Mesendoderm (in vitro differentiated cells): ENCODE data around the gene BCS1L.

ENCODE experiments used
- DNase-seq: peaks from one replicate; pipeline ENCODE4 v3.0.0; 2013
- H2AK5ac ChIP-seq: 2 replicates; pipeline ENCODE4 v1.6.1; 2013; ENCODE audit warnings: low read length, inconsistent platforms
- H2BK120ac ChIP-seq: 2 replicates; pipeline ENCODE4 v1.6.1; 2013; ENCODE audit warnings: low read depth, mild to moderate bottlenecking, low read length, moderate library complexity, mixed read lengths
- H2BK15ac ChIP-seq: replicated peaks from 2 replicates; pipeline ENCODE4 v1.6.1; 2013; ENCODE audit warnings: low read depth, mild to moderate bottlenecking, moderate library complexity
- H2BK5ac ChIP-seq: 2 replicates; pipeline ENCODE4 v1.6.1; 2013; ENCODE audit warnings: low read length, inconsistent platforms
- H3K18ac ChIP-seq: 2 replicates; pipeline ENCODE4 v1.6.1; 2013; ENCODE audit warnings: mild to moderate bottlenecking, low read length, mixed read lengths
- H3K23ac ChIP-seq: one replicate; pipeline ENCODE4 v1.6.1; 2013; ENCODE audit warnings: low read length
- H3K27ac ChIP-seq: 2 replicates; pipeline ENCODE4 v1.5.1; 2013; ENCODE audit warnings: low read depth, mild to moderate bottlenecking, inconsistent platforms, low read length, moderate library complexity
- H3K27me3 ChIP-seq: 2 replicates; pipeline ENCODE4 v1.6.1; 2013; ENCODE audit warnings: low read length, control low read depth, mild to moderate bottlenecking, inconsistent platforms; ENCODE audit not compliant: insufficient read depth, poor library complexity
- H3K36me3 ChIP-seq: 2 replicates; pipeline ENCODE4 v1.6.1; 2013; ENCODE audit warnings: low read length, inconsistent platforms; ENCODE audit not compliant: control insufficient read depth, insufficient read depth
- H3K4ac ChIP-seq: one replicate; pipeline ENCODE4 v1.6.1; 2013; ENCODE audit warnings: low read depth, mild to moderate bottlenecking, low read length, moderate library complexity
- H3K4me1 ChIP-seq: 2 replicates; pipeline ENCODE4 v1.6.1; 2013; ENCODE audit warnings: low read depth, low read length, inconsistent platforms; ENCODE audit not compliant: control insufficient read depth
- H3K4me2 ChIP-seq: 2 replicates; pipeline ENCODE4 v1.6.1; 2013; ENCODE audit warnings: low read length
- H3K4me3 ChIP-seq: 2 replicates; pipeline ENCODE4 v1.5.1; 2013; ENCODE audit warnings: mild to moderate bottlenecking, low read length
- H3K56ac ChIP-seq: one replicate; pipeline ENCODE4 v1.6.1; 2013; ENCODE audit warnings: low read length
- H3K79me1 ChIP-seq: 2 replicates; pipeline ENCODE4 v1.6.1; 2013; ENCODE audit warnings: low read length, inconsistent platforms
- H3K79me2 ChIP-seq: 2 replicates; pipeline ENCODE4 v1.6.1; 2013; ENCODE audit warnings: mild to moderate bottlenecking, low read length; ENCODE audit not compliant: control insufficient read depth, insufficient read depth
- H3K9ac ChIP-seq: 2 replicates; pipeline ENCODE4 v1.6.1; 2013; ENCODE audit warnings: low read length, inconsistent platforms
- H4K5ac ChIP-seq: one replicate; pipeline ENCODE4 v1.6.1; 2013; ENCODE audit warnings: low read length
- H4K8ac ChIP-seq: one replicate; pipeline ENCODE4 v1.6.1; 2013; ENCODE audit warnings: low read depth, mild to moderate bottlenecking, control low read depth, low read length, moderate library complexity
- WGBS: extraction: QIAGEN DNeasy Blood & Tissue Kit; methylation state at CpG from one replicate; pipeline ENCODE4 v1.1.7; 2013; ENCODE audit warnings: low lambda C conversion rate, missing lambda C conversion rate; ENCODE audit not compliant: insufficient coverage; ENCODE audit errors: extremely low coverage; 5-methylcytosine and 5-hydroxymethylcytosine counted together

Gene BCS1L

DNA sequence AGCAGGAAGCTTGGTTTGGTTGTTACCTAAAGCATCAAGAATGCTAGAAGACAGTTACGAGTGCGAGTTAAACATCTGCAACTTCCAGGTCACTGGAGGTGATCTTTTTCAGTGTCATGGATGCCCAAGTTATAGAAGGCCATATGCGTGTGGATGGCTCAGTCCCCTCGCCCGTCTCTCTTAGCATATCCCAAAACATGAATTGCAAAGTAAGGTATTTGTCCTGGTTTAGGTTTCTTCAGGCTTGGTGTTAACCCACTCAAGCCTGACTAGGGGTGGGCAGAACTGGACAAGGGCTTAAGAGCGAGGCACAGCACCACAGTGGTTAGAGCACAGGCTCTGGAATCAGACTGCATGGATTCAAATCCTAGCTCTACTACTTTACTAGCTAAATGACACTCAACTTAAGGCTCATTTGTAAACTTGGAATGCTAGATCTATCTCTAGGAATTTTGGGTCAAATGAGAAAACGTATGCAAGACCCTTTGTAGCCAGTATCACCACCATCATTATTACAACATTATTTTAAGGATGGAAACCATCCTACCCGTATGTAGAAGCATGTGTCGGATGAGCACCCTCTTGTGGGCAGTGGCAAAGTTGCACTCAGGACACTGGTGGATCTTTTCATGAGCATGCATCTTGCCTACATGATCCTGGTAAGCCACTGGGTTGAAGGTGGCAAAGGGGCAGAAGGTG, 11.2 kb upstream of the BCS1L start:
- H3K4me3 ChIP-seq = no peak overlapping the region
- no peaks in the 10 kb centered on the region for H3K79me2 ChIP-seq
- no peak overlapping the region for H2BK15ac ChIP-seq
- H2BK5ac ChIP-seq = no peak overlapping the region
- no peak overlapping the region for H3K27ac ChIP-seq
- peaks cover 22% of the 10 kb centered on the region for H3K36me3 ChIP-seq
- no peak overlapping the region for H3K4ac ChIP-seq
- DNase-seq = peak; percentile 74
- no peak overlapping the region for H4K8ac ChIP-seq
- no peak overlapping the region for H3K9ac ChIP-seq
- H3K56ac ChIP-seq = no peak overlapping the region
- H3K4me1 ChIP-seq = no peaks in the 10 kb centered on the region
- no peaks in the 10 kb centered on the region for H3K27me3 ChIP-seq
- H3K79me1 ChIP-seq = no peaks in the 10 kb centered on the region
- WGBS = no CpG with 5 or more reads among the region's 9 CpGs
- no peak overlapping the region for H2BK120ac ChIP-seq
- H2AK5ac ChIP-seq = no peak overlapping the region
- H4K5ac ChIP-seq = no peak overlapping the region
- no peak overlapping the region for H3K4me2 ChIP-seq
- H3K23ac ChIP-seq = no peak overlapping the region
- no peak overlapping the region for H3K18ac ChIP-seq

- no CpG with 5 or more reads among the region's 11 CpGs for WGBS
- no peak overlapping the region for H2AK5ac ChIP-seq
- H2BK15ac ChIP-seq = no peak overlapping the region
- H3K27ac ChIP-seq = no peak overlapping the region
- H3K79me2 ChIP-seq = no peaks in the 10 kb centered on the region
- no peaks in the 10 kb centered on the region for H3K79me1 ChIP-seq
- DNase-seq = no peak
- H3K9ac ChIP-seq = no peak overlapping the region
- H2BK120ac ChIP-seq = no peak overlapping the region
- no peaks in the 10 kb centered on the region for H3K4me1 ChIP-seq
- no peaks in the 10 kb centered on the region for H3K27me3 ChIP-seq
- H3K23ac ChIP-seq = no peak overlapping the region
- H3K56ac ChIP-seq = no peak overlapping the region
- no peak overlapping the region for H4K5ac ChIP-seq
- H4K8ac ChIP-seq = no peak overlapping the region
- H3K4me3 ChIP-seq = no peak overlapping the region
- no peak overlapping the region for H3K4ac ChIP-seq
- H3K18ac ChIP-seq = no peak overlapping the region
- no peak overlapping the region for H2BK5ac ChIP-seq
- H3K4me2 ChIP-seq = no peak overlapping the region
- H3K36me3 ChIP-seq = peaks cover 22% of the 10 kb centered on the region
These were observed 10.7 kb upstream of the BCS1L start for GRCh38 chr2:218648787-218649100.

DNA sequence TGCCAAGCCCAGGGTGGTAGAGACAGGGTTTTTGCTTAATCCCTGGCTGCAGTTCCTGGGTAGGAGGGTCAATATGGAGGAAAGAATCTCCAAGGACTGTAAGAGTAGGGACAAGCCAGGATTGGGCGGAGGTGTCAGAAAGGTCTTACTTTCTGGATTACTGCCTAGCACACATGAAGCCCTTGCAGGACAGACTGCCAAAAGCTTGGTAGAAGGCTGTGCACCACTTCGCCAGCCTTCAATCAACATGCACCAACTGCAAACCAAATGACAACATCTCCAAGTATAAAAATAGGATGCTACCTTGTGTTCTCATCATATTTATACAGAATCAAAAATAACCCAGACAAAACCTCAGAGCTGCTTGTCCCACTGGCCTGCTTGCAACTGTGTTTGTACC, 3.7 kb upstream of the BCS1L start:
- peaks cover 3% of the 10 kb centered on the region for H3K79me2 ChIP-seq
- H3K79me1 ChIP-seq = peaks cover 11% of the 10 kb centered on the region
- H3K9ac ChIP-seq = no peak overlapping the region
- no peak for DNase-seq
- H4K5ac ChIP-seq = no peak overlapping the region
- H3K27me3 ChIP-seq = no peaks in the 10 kb centered on the region
- no peak overlapping the region for H2BK15ac ChIP-seq
- H3K27ac ChIP-seq = no peak overlapping the region
- no peak overlapping the region for H3K56ac ChIP-seq
- H2AK5ac ChIP-seq = no peak overlapping the region
- no peak overlapping the region for H3K23ac ChIP-seq
- no peaks in the 10 kb centered on the region for H3K4me1 ChIP-seq
- H3K36me3 ChIP-seq = peaks cover 7% of the 10 kb centered on the region
- H2BK5ac ChIP-seq = no peak overlapping the region
- no peak overlapping the region for H3K4ac ChIP-seq
- no peak overlapping the region for H4K8ac ChIP-seq
- H2BK120ac ChIP-seq = no peak overlapping the region
- H3K18ac ChIP-seq = no peak overlapping the region
- H3K4me2 ChIP-seq = no peak overlapping the region
- WGBS = no CpG with 5 or more reads among the region's 2 CpGs
- H3K4me3 ChIP-seq = no peak overlapping the region

- Histone ChIP-seq H3K79me2 (peaks cover 3% of the 10 kb centered on the region), H3K27me3 (no peaks in the 10 kb centered on the region), H2BK5ac (no peak overlapping the region), H3K79me1 (peaks cover 11% of the 10 kb centered on the region), H3K18ac (peak overlapping the region; percentile 69), H3K56ac (peak overlapping the region; percentile 84), H3K4me1 (no peaks in the 10 kb centered on the region), H3K23ac (peak overlapping the region; percentile 74), H2AK5ac (no peak overlapping the region), H2BK120ac (no peak overlapping the region), H3K4me3 (peak overlapping the region; percentile 49), H3K36me3 (peaks cover 8% of the 10 kb centered on the region), H3K4me2 (peak overlapping the region; percentile 36), H3K9ac (peak overlapping the region; percentile 88), H3K27ac (no peak overlapping the region), H4K8ac (no peak overlapping the region), H4K5ac (no peak overlapping the region), H2BK15ac (no peak overlapping the region), H3K4ac (peak overlapping the region; percentile 20)
- DNase-seq = peak; percentile 90
- no CpG with 5 or more reads among the region's 27 CpGs for WGBS
These were observed 719 bp upstream of the BCS1L start for GRCh38 chr2:218658671-218659257.

GRCh38 chr2:218659988-218660358, 490 bp downstream of the BCS1L start:
- no CpG with 5 or more reads among the region's 8 CpGs for WGBS
- no peaks in the 10 kb centered on the region for H3K27me3 ChIP-seq
- no peak overlapping the region for H4K8ac ChIP-seq
- H3K79me2 ChIP-seq = peaks cover 3% of the 10 kb centered on the region
- H3K4ac ChIP-seq = no peak overlapping the region
- H2BK15ac ChIP-seq = no peak overlapping the region
- no peak for DNase-seq
- H3K56ac ChIP-seq = peak overlapping the region; percentile 87
- no peak overlapping the region for H2BK120ac ChIP-seq
- no peaks in the 10 kb centered on the region for H3K4me1 ChIP-seq
- H3K9ac ChIP-seq = peak overlapping the region; percentile 79
- H3K4me2 ChIP-seq = peak overlapping the region; percentile 84
- H3K36me3 ChIP-seq = peaks cover 11% of the 10 kb centered on the region
- H3K79me1 ChIP-seq = peaks cover 11% of the 10 kb centered on the region
- H4K5ac ChIP-seq = no peak overlapping the region
- no peak overlapping the region for H2AK5ac ChIP-seq
- no peak overlapping the region for H3K27ac ChIP-seq
- no peak overlapping the region for H3K23ac ChIP-seq
- H3K18ac ChIP-seq = no peak overlapping the region
- H2BK5ac ChIP-seq = no peak overlapping the region
- peak overlapping the region; percentile 71 for H3K4me3 ChIP-seq

- peaks cover 8% of the 10 kb centered on the region for H3K36me3 ChIP-seq
- H3K79me2 ChIP-seq = peaks cover 3% of the 10 kb centered on the region
- no peak overlapping the region for H3K27ac ChIP-seq
- H2AK5ac ChIP-seq = no peak overlapping the region
- H3K27me3 ChIP-seq = no peaks in the 10 kb centered on the region
- WGBS = no CpG with 5 or more reads among the region's 7 CpGs
- H4K8ac ChIP-seq = no peak overlapping the region
- no peak overlapping the region for H3K23ac ChIP-seq
- H3K56ac ChIP-seq = no peak overlapping the region
- no peak overlapping the region for H3K4me2 ChIP-seq
- H3K79me1 ChIP-seq = peaks cover 5% of the 10 kb centered on the region
- H3K4ac ChIP-seq = no peak overlapping the region
- H2BK5ac ChIP-seq = no peak overlapping the region
- H3K4me1 ChIP-seq = no peaks in the 10 kb centered on the region
- H3K9ac ChIP-seq = no peak overlapping the region
- H4K5ac ChIP-seq = no peak overlapping the region
- no peak overlapping the region for H2BK120ac ChIP-seq
- no peak overlapping the region for H3K18ac ChIP-seq
- no peak overlapping the region for H3K4me3 ChIP-seq
- DNase-seq = no peak
- H2BK15ac ChIP-seq = no peak overlapping the region
These were observed 2.9 kb downstream of the BCS1L start for GRCh38 chr2:218662377-218662776.
